NCI-H1694 (cell line): Measurements from ENCODE around the gene PKIB.

Source experiments
- DNase-seq: peaks from one replicate; lab custom pipeline; 2025; lab: John Stamatoyannopoulos, UW

PKIB gene

GRCh38 chr6:122669418-122669817, 59.2 kb downstream of the PKIB start:
- no peak for DNase-seq

DNA sequence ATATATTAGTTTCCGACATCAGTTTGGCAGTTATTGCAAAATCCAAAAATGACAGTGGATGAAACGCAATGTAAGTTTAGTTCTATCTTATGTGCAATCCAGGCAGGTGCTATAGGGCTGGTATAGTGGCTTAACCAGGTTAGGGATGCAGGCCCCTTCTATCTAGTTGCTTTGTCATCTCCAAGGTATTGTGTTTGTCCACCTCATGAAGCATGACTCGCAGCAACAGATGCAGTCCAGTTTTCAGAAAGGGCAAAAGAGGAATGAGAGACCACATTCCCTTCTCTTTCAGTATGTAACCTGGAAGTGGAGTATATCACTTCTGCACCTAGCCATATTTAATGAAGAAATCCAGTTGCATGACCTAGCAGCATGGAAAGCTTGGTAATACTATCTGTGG, 59.7 kb downstream of the PKIB start:
- DNase-seq = no peak

- DNase-seq = no peak
Measured at GRCh38 chr6:122671251-122671650, 61.0 kb downstream of the PKIB start.

GRCh38 chr6:122673343-122673961, 63.2 kb downstream of the PKIB start:
- no peak for DNase-seq

DNA sequence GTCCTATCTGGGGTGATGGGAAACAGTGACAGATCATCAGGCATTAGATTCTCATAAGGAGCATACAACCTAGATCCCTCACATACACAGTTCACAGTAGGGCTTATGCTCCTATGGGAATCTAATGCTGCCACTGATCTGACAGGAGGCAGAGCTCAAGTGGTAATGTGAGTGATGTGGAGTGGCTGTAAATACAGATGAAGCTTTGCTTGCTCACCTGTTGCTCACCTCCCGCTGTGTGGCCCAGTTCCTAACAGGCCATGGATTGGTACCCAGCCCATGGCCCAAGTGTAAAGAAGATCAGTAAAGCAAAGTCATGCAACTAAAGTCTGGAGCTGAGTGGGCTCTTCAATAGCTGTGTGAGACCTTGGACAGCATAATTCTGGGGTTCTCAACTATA, 65.9 kb downstream of the PKIB start:
- no peak for DNase-seq

DNA sequence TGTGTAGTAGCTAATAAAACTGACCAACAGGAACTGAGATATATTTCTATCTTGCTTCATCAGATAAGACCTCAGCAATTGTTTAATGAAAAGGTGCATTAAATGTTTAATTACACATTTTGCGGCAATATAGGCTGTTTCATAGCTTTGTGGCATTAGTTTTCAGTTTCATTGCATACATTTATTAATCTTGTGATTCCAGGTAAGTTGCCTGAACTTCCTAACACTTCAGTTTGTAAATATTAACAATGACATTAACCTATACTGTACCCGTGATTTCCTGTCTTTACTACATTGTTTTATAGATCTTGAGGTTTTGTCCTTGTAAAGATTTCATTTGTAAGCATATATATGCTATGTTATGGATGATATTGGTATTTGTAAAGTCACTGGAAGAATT, 66.5 kb downstream of the PKIB start:
- no peak for DNase-seq

- DNase-seq = no peak
Measured at GRCh38 chr6:122677406-122677805, 67.2 kb downstream of the PKIB start.

- no peak for DNase-seq
Measured at GRCh38 chr6:122678841-122679240, 68.6 kb downstream of the PKIB start.

GRCh38 chr6:122681705-122682104, 71.5 kb downstream of the PKIB start:
- DNase-seq = no peak

DNA sequence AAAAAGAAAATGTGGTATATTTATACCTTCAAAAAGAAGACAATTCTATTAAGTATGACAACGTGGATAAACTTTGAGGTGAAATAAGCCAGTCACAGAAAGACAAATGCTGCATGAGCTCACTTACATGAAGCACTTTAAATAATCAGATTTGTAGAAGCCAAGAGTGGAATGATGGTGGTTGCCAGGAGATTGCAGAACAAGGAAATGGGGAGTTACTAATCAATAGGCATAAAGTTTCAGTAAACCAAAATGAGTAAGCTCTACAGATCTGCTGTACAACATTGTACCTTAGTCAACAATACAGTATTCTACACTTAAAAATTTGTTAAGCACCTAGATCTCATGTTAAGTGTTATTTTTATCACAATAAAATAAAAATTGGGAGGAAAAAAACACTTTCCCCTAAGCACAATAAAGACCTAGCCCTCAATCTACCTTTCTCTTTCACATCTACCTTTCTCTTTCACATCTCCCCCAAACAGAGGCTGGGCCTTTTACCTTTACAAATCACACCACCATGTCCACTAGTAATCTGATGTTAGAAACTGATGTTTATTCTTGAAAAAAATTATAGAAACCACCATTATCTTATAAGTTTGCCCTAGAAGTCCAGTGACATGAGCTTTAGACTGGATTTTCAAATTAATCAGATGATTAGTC, 73.9 kb downstream of the PKIB start:
- no peak for DNase-seq

DNA sequence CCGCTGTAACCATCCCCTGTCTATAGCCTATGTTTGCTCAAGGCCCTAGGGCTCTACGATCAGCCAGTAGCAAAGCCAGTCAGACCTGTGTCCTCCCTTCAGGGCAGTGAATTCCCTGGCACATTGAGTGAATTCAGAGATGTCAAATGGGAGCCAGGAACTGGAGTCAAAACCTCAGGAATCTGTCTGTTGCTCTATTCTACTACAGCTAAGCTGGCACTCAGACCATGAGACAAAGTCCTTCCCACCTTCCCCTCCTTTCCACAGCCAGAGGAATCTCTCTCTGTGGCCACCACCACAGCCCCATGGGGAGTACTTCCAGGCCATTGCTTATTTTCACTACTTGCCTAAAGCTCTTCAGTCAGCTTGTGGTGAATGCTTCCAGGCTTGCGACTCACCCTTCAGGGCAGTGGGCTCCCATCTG, 82.0 kb downstream of the PKIB start:
- DNase-seq = no peak

- DNase-seq = no peak
Measured at GRCh38 chr6:122692807-122693580, 82.8 kb downstream of the PKIB start.

- DNase-seq = no peak
Measured at GRCh38 chr6:122694075-122694474, 83.9 kb downstream of the PKIB start.

GRCh38 chr6:122694602-122695001, 84.4 kb downstream of the PKIB start:
- no peak for DNase-seq

GRCh38 chr6:122695188-122695587, 85.0 kb downstream of the PKIB start:
- DNase-seq = no peak

DNA sequence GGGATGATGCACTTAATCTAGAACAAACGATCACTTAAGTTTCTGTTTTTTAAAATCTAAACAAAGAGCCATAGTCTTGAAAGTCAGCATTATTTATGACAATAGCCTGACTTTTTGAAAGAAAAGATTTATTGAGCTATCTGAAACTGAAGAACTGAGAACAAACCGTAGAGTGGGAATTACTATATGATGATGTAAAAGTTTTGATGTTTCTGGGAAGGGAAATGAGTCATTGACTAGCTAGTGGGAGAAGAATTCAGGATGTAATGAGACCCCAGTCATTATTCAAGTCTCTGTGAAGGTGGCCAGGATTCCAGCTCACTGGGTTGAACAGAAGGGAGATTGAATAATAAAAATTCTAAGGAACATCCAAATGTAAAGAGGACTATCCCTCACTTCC, 85.9 kb downstream of the PKIB start:
- no peak for DNase-seq

- DNase-seq = no peak
Measured at GRCh38 chr6:122696853-122697252, 86.6 kb downstream of the PKIB start.

GRCh38 chr6:122697458-122697857, 87.3 kb downstream of the PKIB start:
- DNase-seq = no peak

GRCh38 chr6:122701666-122702065, 91.5 kb downstream of the PKIB start:
- DNase-seq = no peak

- DNase-seq = no peak
Measured at GRCh38 chr6:122702841-122703240, 92.6 kb downstream of the PKIB start.

- no peak for DNase-seq
Measured at GRCh38 chr6:122704066-122704465, 93.9 kb downstream of the PKIB start.

DNA sequence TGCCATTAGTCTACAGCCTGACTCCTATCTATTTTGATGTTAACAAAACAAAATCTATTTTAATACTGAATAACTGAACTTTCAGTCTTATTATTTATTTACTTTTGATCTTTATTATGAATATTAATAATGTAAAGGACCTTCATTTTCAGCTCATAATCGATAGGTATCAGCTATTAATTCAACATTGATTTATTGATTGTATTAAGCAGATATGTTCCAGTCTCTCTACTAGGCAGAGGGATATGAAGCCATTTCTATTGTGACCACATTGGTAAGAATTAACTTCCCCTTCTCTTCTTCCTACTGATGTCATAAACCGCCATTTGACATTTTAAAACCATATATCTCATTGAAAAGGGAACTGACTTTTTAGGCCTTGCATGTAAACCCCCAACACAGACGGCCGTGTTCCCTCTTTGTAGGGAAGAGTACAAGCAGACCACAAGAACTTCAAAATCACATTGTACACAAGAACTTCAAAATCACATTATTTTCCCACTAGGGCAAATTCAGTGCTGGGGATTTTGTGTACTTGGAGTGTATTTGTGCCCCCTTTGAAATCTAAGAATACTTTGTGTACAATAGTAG, 99.8 kb downstream of the PKIB start:
- no peak for DNase-seq
